ENCODE data around the gene ATG101.

The ATG101 gene

GRCh38 chr12:52067081-52067374 is 2.8 kb upstream of the ATG101 start:
- TF ChIP-seq CTCF (conservative IDR thresholded peaks at IDR 0.05) = no peak

GRCh38 chr12:52070185-52070925 is 577 bp downstream of the ATG101 start:
- TF ChIP-seq CTCF (conservative IDR thresholded peaks at IDR 0.05) = no peak

More at GRCh38 chr12:52067081-52067374, 2.8 kb upstream of the ATG101 start:
- no peak overlapping the region for H3K27ac ChIP-seq

GRCh38 chr12:52073531-52074381 is 4.0 kb downstream of the ATG101 start:
- no peak for TF ChIP-seq CTCF (conservative IDR thresholded peaks at IDR 0.05)
- no peak overlapping the region for H3K27ac ChIP-seq

More at GRCh38 chr12:52070185-52070925, 577 bp downstream of the ATG101 start:
- H3K27ac ChIP-seq = peak overlapping the region; percentile 96

- TF ChIP-seq CTCF (conservative IDR thresholded peaks at IDR 0.05) = no peak
- H3K27ac ChIP-seq = no peak overlapping the region
Measured at GRCh38 chr12:52074971-52075724, 5.4 kb downstream of the ATG101 start.

GRCh38 chr12:52076811-52077210 is 7.0 kb downstream of the ATG101 start:
- no peak for TF ChIP-seq CTCF (conservative IDR thresholded peaks at IDR 0.05)
- H3K27ac ChIP-seq = no peak overlapping the region

- no peak overlapping the region for H3K27ac ChIP-seq
- no peak for TF ChIP-seq CTCF (conservative IDR thresholded peaks at IDR 0.05)
Measured at GRCh38 chr12:52078276-52078675, 8.5 kb downstream of the ATG101 start.
